Measurements from ENCODE around the gene PEX11G.
"Not testable (repeated sequence)": the region's sequence is repeated elsewhere in the genome, so short reads cannot be mapped to it uniquely, and the experiment has no call there.

- not testable (repeated sequence) for TF ChIP-seq RCOR1 (IDR thresholded peaks at IDR 0.05; ENCODE audit: low read depth, low read length); RNF2 (IDR thresholded peaks at IDR 0.05; ENCODE audit: borderline replicate concordance, low read depth); ZC3H11A (IDR thresholded peaks at IDR 0.05); ZNF302 (CRISPR knock-in tag; IDR thresholded peaks at IDR 0.05); CHD4 (IDR thresholded peaks at IDR 0.05; ENCODE audit: borderline replicate concordance)
- TF ChIP-seq, protein P1, sequence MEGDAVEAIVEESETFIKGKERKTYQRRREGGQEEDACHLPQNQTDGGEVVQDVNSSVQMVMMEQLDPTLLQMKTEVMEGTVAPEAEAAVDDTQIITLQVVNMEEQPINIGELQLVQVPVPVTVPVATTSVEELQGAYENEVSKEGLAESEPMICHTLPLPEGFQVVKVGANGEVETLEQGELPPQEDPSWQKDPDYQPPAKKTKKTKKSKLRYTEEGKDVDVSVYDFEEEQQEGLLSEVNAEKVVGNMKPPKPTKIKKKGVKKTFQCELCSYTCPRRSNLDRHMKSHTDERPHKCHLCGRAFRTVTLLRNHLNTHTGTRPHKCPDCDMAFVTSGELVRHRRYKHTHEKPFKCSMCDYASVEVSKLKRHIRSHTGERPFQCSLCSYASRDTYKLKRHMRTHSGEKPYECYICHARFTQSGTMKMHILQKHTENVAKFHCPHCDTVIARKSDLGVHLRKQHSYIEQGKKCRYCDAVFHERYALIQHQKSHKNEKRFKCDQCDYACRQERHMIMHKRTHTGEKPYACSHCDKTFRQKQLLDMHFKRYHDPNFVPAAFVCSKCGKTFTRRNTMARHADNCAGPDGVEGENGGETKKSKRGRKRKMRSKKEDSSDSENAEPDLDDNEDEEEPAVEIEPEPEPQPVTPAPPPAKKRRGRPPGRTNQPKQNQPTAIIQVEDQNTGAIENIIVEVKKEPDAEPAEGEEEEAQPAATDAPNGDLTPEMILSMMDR (IDR thresholded peaks at IDR 0.05), result not testable (repeated sequence)
Measured at GRCh38 chr19:7433456-7433855, 55.4 kb downstream of the PEX11G start.
